Measurements from ENCODE around the gene SEC61B. TPM values are rescaled to one million over a fixed set of nuclear protein-coding genes. Genes with fewer than 3 reads are reported as not detected.
"Not testable (repeated sequence)": the region's sequence is repeated elsewhere in the genome, so short reads cannot be mapped to it uniquely, and the experiment has no call there.

The SEC61B gene
- total RNA-seq, 1 donor, result 119 TPM

- DNase-seq (ENCODE audit: low read depth), result no peak
- TF ChIP-seq CTCF (IDR thresholded peaks at IDR 0.05; ENCODE audit: insufficient read depth, low read depth, low read length), result no peak
- no peak overlapping the region for H3K4me3 ChIP-seq (ENCODE audit: low read depth, low read length)
Measured at GRCh38 chr9:99235069-99235468, 13.0 kb downstream of the SEC61B start.

GRCh38 chr9:99235926-99236634 is 14.0 kb downstream of the SEC61B start:
- H3K4me3 ChIP-seq (ENCODE audit: low read depth, low read length), result no peak overlapping the region
- TF ChIP-seq CTCF (IDR thresholded peaks at IDR 0.05; ENCODE audit: insufficient read depth, low read depth, low read length), result no peak
- DNase-seq (ENCODE audit: low read depth), result no peak

- TF ChIP-seq CTCF (IDR thresholded peaks at IDR 0.05; ENCODE audit: insufficient read depth, low read depth, low read length), result no peak
- DNase-seq (ENCODE audit: low read depth), result no peak
- H3K4me3 ChIP-seq (ENCODE audit: low read depth, low read length), result no peak overlapping the region
Measured at GRCh38 chr9:99237356-99237755, 15.3 kb downstream of the SEC61B start.

GRCh38 chr9:99237849-99238248 is 15.8 kb downstream of the SEC61B start:
- DNase-seq (ENCODE audit: low read depth); H3K4me3 ChIP-seq (ENCODE audit: low read depth, low read length): not testable (repeated sequence)

- DNase-seq (ENCODE audit: low read depth), result no peak
- TF ChIP-seq CTCF (IDR thresholded peaks at IDR 0.05; ENCODE audit: insufficient read depth, low read depth, low read length), result no peak
- no peak overlapping the region for H3K4me3 ChIP-seq (ENCODE audit: low read depth, low read length)
Measured at GRCh38 chr9:99238331-99238730, 16.2 kb downstream of the SEC61B start.

- peak; percentile 16 for DNase-seq (ENCODE audit: low read depth)
- no peak for TF ChIP-seq CTCF (IDR thresholded peaks at IDR 0.05; ENCODE audit: insufficient read depth, low read depth, low read length)
Measured at GRCh38 chr9:99239341-99240060, 17.4 kb downstream of the SEC61B start.

GRCh38 chr9:99241106-99241505 is 19.0 kb downstream of the SEC61B start:
- no peak for DNase-seq (ENCODE audit: low read depth)
- TF ChIP-seq CTCF (IDR thresholded peaks at IDR 0.05; ENCODE audit: insufficient read depth, low read depth, low read length), result peak; percentile 6
- H3K4me3 ChIP-seq (ENCODE audit: low read depth, low read length), result no peak overlapping the region

More at GRCh38 chr9:99239341-99240060, 17.4 kb downstream of the SEC61B start:
- no peak overlapping the region for H3K4me3 ChIP-seq (ENCODE audit: low read depth, low read length)

All from fibroblast of villous mesenchyme (primary cell).